ENCODE measurements around the gene PPP2R2D. TPM values are rescaled to one million over a fixed set of nuclear protein-coding genes. Genes with fewer than 3 reads are reported as not detected.

The PPP2R2D gene
- polyA plus RNA-seq, 1 of the 3 experiments (the other 2 are of a cell fraction) = 25.1 TPM

DNA sequence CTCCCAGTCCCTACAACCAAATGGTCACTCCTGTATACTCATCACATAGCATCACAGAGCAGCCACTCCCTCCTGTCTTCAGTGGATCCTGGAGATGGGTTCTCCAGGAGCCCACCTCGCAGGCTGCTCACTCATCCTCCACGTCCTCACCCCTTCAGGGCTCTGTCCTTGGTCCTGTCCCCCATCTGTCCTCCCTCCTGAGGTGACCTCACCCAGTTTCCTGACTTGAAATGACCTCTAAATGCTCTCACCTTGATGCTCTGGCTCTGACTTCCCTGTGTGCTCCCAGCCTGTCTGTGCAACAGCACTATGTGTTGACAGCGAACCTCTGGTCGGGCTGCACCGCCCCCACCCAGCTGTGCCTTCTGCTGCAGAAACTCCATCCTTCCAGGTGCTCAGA is 2.1 kb upstream of the PPP2R2D start:
- Histone ChIP-seq H3F3A (replicated peaks; ENCODE audit: insufficient read depth) (no peaks in the 10 kb centered on the region), H3K4me3 (ENCODE audit: low read depth in 2 of 2, low read length in 1 of 2) (no peak overlapping the region), H3K79me2 (ENCODE audit: insufficient read depth) (peaks cover 24% of the 10 kb centered on the region), H3K4me2 (no peak overlapping the region), H3K27me3 (ENCODE audit: insufficient read depth) (peaks cover 18% of the 10 kb centered on the region; the same call in 1 of the 2 replicates), H2AFZ (ENCODE audit: low read depth) (no peak overlapping the region), H3K36me3 (replicated peaks in 1 of 2; ENCODE audit: control insufficient read depth in 1 of 2, insufficient read depth in 2 of 2, low read length in 1 of 2) (no peaks in the 10 kb centered on the region), H3K9me2 (no peaks in the 10 kb centered on the region), H4K20me1 (ENCODE audit: insufficient read depth) (peaks cover 20% of the 10 kb centered on the region), H3K9ac (no peak overlapping the region), H3K4me1 (ENCODE audit: control insufficient read depth in 1 of 2, insufficient read depth in 2 of 2, low read depth in 1 of 2, low read length in 1 of 2) (peaks cover 17 to 18% of the 10 kb centered on the region in 2 experiments; a peak in 3 of 4 replicates), H3K27ac (ENCODE audit: low read depth in 2 of 2, low read length in 1 of 2) (no peak overlapping the region), H3K9me3 (no peaks in the 10 kb centered on the region)
- CTCF ChIA-PET = interaction anchor here (1.1 to 3.1 kb wide), 9 partner anchors 11 to 244 kb away, joined by 3 to 22 read pairs (median 10); no protein-coding TSS in a partner anchor
- TF ChIP-seq, protein P1, sequence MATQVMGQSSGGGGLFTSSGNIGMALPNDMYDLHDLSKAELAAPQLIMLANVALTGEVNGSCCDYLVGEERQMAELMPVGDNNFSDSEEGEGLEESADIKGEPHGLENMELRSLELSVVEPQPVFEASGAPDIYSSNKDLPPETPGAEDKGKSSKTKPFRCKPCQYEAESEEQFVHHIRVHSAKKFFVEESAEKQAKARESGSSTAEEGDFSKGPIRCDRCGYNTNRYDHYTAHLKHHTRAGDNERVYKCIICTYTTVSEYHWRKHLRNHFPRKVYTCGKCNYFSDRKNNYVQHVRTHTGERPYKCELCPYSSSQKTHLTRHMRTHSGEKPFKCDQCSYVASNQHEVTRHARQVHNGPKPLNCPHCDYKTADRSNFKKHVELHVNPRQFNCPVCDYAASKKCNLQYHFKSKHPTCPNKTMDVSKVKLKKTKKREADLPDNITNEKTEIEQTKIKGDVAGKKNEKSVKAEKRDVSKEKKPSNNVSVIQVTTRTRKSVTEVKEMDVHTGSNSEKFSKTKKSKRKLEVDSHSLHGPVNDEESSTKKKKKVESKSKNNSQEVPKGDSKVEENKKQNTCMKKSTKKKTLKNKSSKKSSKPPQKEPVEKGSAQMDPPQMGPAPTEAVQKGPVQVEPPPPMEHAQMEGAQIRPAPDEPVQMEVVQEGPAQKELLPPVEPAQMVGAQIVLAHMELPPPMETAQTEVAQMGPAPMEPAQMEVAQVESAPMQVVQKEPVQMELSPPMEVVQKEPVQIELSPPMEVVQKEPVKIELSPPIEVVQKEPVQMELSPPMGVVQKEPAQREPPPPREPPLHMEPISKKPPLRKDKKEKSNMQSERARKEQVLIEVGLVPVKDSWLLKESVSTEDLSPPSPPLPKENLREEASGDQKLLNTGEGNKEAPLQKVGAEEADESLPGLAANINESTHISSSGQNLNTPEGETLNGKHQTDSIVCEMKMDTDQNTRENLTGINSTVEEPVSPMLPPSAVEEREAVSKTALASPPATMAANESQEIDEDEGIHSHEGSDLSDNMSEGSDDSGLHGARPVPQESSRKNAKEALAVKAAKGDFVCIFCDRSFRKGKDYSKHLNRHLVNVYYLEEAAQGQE (IDR thresholded peaks at IDR 0.05; ENCODE audit: low read depth, low read length) = 0 out of 2 replicates have a peak, but pooled peaks have one; percentile 55
- TF ChIP-seq, protein P2, sequence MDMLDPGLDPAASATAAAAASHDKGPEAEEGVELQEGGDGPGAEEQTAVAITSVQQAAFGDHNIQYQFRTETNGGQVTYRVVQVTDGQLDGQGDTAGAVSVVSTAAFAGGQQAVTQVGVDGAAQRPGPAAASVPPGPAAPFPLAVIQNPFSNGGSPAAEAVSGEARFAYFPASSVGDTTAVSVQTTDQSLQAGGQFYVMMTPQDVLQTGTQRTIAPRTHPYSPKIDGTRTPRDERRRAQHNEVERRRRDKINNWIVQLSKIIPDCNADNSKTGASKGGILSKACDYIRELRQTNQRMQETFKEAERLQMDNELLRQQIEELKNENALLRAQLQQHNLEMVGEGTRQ (IDR thresholded peaks at IDR 0.05; ENCODE audit: borderline replicate concordance, low read depth, low read length) = no peak
- POLR2A ChIA-PET = no interaction called here
- 81% methylated on average over 5 of the region's 5 CpGs for WGBS (ENCODE audit: low lambda C conversion rate)
- no peak for DNase-seq

DNA sequence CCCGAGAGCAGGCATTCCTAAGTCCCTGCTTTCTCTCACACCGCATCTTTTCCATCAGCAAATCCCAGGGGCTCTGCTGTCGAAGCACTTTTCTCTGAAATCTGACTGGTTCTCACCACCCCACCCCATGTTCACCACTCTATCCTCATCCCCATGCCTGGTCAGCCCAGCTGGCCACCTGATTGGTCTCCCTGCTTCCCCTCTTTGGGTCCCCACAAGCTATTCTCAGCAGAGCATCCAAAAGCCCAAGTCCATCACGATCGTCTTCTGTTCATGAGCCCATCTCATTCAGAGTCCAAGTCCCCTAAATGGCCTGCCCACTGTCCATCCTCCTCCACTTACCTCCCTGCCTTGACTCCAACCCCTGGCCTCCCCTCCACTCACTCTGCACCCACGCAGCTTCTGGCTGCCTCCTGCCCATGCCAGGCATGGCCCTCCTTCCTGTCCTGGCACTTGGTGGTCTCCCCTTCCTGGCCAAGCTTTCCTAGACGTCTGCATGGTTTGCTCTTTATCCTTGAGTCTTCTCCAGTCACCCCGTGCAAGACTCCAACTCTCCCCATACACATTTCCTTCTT is 1.6 kb upstream of the PPP2R2D start:
- CTCF ChIA-PET = interaction anchor here (0.9 to 3.1 kb wide), 10 partner anchors 11 to 244 kb away, joined by 3 to 22 read pairs (median 4); no protein-coding TSS in a partner anchor
- H4K20me1 ChIP-seq (ENCODE audit: insufficient read depth) = peaks cover 24% of the 10 kb centered on the region
- 56% methylated on average over 8 of the region's 8 CpGs for WGBS (ENCODE audit: low lambda C conversion rate)
- H3K36me3 ChIP-seq (replicated peaks in 1 of 2; ENCODE audit: control insufficient read depth in 1 of 2, insufficient read depth in 2 of 2, low read length in 1 of 2) = no peaks in the 10 kb centered on the region
- no peaks in the 10 kb centered on the region for H3K9me3 ChIP-seq
- peaks cover 18 to 20% of the 10 kb centered on the region in 2 experiments; a peak in 3 of 4 replicates for H3K4me1 ChIP-seq (ENCODE audit: control insufficient read depth in 1 of 2, insufficient read depth in 2 of 2, low read depth in 1 of 2, low read length in 1 of 2)
- peak overlapping the region; percentile 97; the same call in 1 of the 2 replicates for H3K4me2 ChIP-seq
- no peak overlapping the region for H3K27ac ChIP-seq (ENCODE audit: low read depth in 2 of 2, low read length in 1 of 2)
- no peaks in the 10 kb centered on the region for H3F3A ChIP-seq (replicated peaks; ENCODE audit: insufficient read depth)
- no peak overlapping the region for H3K9ac ChIP-seq
- no peak overlapping the region for H2AFZ ChIP-seq (ENCODE audit: low read depth)
- POLR2A ChIA-PET = interaction anchor here (1.7 kb wide), 1 partner anchor 63 kb away, joined by 11 read pairs; no protein-coding TSS in a partner anchor
- TF ChIP-seq, protein P1 (IDR thresholded peaks at IDR 0.05; ENCODE audit: low read depth, low read length) = no peak
- TF ChIP-seq, protein P3, sequence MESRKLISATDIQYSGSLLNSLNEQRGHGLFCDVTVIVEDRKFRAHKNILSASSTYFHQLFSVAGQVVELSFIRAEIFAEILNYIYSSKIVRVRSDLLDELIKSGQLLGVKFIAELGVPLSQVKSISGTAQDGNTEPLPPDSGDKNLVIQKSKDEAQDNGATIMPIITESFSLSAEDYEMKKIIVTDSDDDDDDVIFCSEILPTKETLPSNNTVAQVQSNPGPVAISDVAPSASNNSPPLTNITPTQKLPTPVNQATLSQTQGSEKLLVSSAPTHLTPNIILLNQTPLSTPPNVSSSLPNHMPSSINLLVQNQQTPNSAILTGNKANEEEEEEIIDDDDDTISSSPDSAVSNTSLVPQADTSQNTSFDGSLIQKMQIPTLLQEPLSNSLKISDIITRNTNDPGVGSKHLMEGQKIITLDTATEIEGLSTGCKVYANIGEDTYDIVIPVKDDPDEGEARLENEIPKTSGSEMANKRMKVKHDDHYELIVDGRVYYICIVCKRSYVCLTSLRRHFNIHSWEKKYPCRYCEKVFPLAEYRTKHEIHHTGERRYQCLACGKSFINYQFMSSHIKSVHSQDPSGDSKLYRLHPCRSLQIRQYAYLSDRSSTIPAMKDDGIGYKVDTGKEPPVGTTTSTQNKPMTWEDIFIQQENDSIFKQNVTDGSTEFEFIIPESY (IDR thresholded peaks at IDR 0.05; ENCODE audit: borderline replicate concordance, low read depth) = no peak
- TF ChIP-seq FOXJ3 (CRISPR knock-in tag; IDR thresholded peaks at IDR 0.05) (no peak), FOXM1 (IDR thresholded peaks at IDR 0.05; ENCODE audit: low read depth) (no peak), MXI1 (IDR thresholded peaks at IDR 0.05; ENCODE audit: low read depth, low read length) (no peak)
- DNase-seq = no peak
- peaks cover 29% of the 10 kb centered on the region for H3K79me2 ChIP-seq (ENCODE audit: insufficient read depth)
- H3K9me2 ChIP-seq = no peaks in the 10 kb centered on the region
- H3K27me3 ChIP-seq (ENCODE audit: insufficient read depth) = peaks cover 18% of the 10 kb centered on the region; the same call in 1 of the 2 replicates
- no peak overlapping the region for H3K4me3 ChIP-seq (ENCODE audit: low read depth in 2 of 2, low read length in 1 of 2)

Data from SK-N-SH (cell line).